Measurements from ENCODE around the gene NBR1. TPM values are rescaled to one million over a fixed set of nuclear protein-coding genes. Genes with fewer than 3 reads are reported as not detected.
"Not testable (repeated sequence)": the region's sequence is repeated elsewhere in the genome, so short reads cannot be mapped to it uniquely, and the experiment has no call there.

Gene NBR1
- total and polyA plus RNA-seq, 4 donors, result 18.2 to 74.6 (median 44.7) TPM

DNA sequence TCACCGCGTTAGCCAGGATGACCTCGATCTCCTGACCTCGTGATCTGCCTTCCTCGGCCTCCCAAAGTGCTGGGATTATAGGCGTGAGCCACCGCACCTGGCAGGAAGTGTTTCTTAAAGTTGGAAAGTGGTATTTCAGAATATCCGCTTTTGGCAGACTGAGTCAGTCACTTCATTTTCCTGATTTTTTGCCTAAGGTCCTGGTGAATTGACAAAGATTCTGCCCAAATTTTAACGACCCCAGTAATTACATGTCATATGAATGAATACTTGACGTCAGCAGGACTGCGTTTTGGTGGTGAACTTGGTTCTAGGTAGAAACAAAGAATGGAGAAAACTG is 41.4 kb upstream of the NBR1 start:
- H3K9ac ChIP-seq (ENCODE audit: low read depth in 1 of 2, low read length in 2 of 2), result no peak overlapping the region

GRCh38 chr17:43132117-43132516 is 38.9 kb upstream of the NBR1 start:
- H3K4me1 ChIP-seq (ENCODE audit: control insufficient read depth in 4 of 4, insufficient read depth in 4 of 4, low read length in 3 of 4), result peaks cover 6 to 41% (median 28%) of the 10 kb centered on the region in 4 donors
- no peaks in the 10 kb centered on the region for H3K9me3 ChIP-seq (ENCODE audit: control insufficient read depth in 4 of 4, low read length in 3 of 4)
- no peak for TF ChIP-seq HNF4G (IDR thresholded peaks at IDR 0.05)
- no peak for TF ChIP-seq TAF1 (conservative IDR thresholded peaks at IDR 0.05)
- TF ChIP-seq JUND (IDR thresholded peaks at IDR 0.05), result no peak
- no peak overlapping the region for H3K4me3 ChIP-seq (ENCODE audit: low read depth in 1 of 3, low read length in 3 of 3)
- H3K27ac ChIP-seq (ENCODE audit: low read depth in 1 of 2, low read length in 2 of 2), result no peak overlapping the region
- H3K27me3 ChIP-seq (ENCODE audit: control insufficient read depth in 4 of 4, insufficient read depth in 4 of 4, low read length in 3 of 4), result no peaks in the 10 kb centered on the region
- peaks cover 0 to 5% (median 3%) of the 10 kb centered on the region in 4 donors for H3K36me3 ChIP-seq (ENCODE audit: control insufficient read depth in 4 of 4, insufficient read depth in 3 of 4, low read depth in 1 of 4, low read length in 3 of 4)
- no peak overlapping the region for H3K9ac ChIP-seq (ENCODE audit: low read depth in 1 of 2, low read length in 2 of 2)
- 84% methylated on average over 2 of the region's 2 CpGs for WGBS
- DNase-seq (ENCODE audit: low spot score), result no peak

More for the DNA sequence above, 41.4 kb upstream of the NBR1 start:
- 76% methylated on average over 11 of the region's 11 CpGs for WGBS
- no peak for DNase-seq (ENCODE audit: low spot score)
- no peak for TF ChIP-seq TAF1 (conservative IDR thresholded peaks at IDR 0.05)
- TF ChIP-seq RXRA (IDR thresholded peaks at IDR 0.05), result no peak
- H3K4me3 ChIP-seq (ENCODE audit: low read depth in 1 of 3, low read length in 3 of 3), result no peak overlapping the region
- no peaks in the 10 kb centered on the region for H3K9me3 ChIP-seq (ENCODE audit: control insufficient read depth in 4 of 4, low read length in 3 of 4)
- peak overlapping the region; percentile 34 to 54 for H3K27ac ChIP-seq (ENCODE audit: low read depth in 1 of 2, low read length in 2 of 2)
- no peaks in the 10 kb centered on the region for H3K27me3 ChIP-seq (ENCODE audit: control insufficient read depth in 4 of 4, insufficient read depth in 4 of 4, low read length in 3 of 4)
- peaks cover 10 to 48% (median 35%) of the 10 kb centered on the region in 4 donors for H3K4me1 ChIP-seq (ENCODE audit: control insufficient read depth in 4 of 4, insufficient read depth in 4 of 4, low read length in 3 of 4)
- H3K36me3 ChIP-seq (ENCODE audit: control insufficient read depth in 4 of 4, insufficient read depth in 3 of 4, low read depth in 1 of 4, low read length in 3 of 4), result peaks cover 0 to 5% (median 3%) of the 10 kb centered on the region in 4 donors

DNA sequence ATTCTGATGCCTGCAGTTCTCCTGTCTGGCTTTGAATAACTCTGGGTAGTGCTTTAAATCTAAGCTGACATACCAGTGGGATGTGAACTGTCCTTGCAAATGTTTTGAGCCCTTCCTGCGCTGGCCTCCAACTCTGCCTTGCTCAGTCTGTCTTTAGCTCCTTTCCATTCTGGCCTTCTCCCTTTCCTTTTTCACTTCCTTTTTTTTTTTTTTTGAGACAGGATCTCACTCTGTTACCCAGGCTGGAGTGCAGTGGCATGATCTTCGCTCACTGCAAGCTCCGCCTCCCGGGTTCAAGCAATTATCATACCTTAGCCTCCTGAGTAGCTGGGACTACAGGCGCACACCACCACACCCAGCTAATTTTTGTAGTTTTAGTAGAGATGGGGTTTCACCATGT is 37.6 kb upstream of the NBR1 start:
- peaks cover 6 to 35% (median 27%) of the 10 kb centered on the region in 4 donors for H3K4me1 ChIP-seq (ENCODE audit: control insufficient read depth in 4 of 4, insufficient read depth in 4 of 4, low read length in 3 of 4)
- H3K9me3 ChIP-seq (ENCODE audit: control insufficient read depth in 4 of 4, low read length in 3 of 4); H3K4me3 ChIP-seq (ENCODE audit: low read depth in 1 of 3, low read length in 3 of 3); H3K36me3 ChIP-seq (ENCODE audit: control insufficient read depth in 4 of 4, insufficient read depth in 3 of 4, low read depth in 1 of 4, low read length in 3 of 4); H3K27me3 ChIP-seq (ENCODE audit: control insufficient read depth in 4 of 4, insufficient read depth in 4 of 4, low read length in 3 of 4); H3K27ac ChIP-seq (ENCODE audit: low read depth in 1 of 2, low read length in 2 of 2); DNase-seq (ENCODE audit: low spot score); H3K9ac ChIP-seq (ENCODE audit: low read depth in 1 of 2, low read length in 2 of 2): not testable (repeated sequence)
- 96% methylated on average over 5 of the region's 5 CpGs for WGBS

DNA sequence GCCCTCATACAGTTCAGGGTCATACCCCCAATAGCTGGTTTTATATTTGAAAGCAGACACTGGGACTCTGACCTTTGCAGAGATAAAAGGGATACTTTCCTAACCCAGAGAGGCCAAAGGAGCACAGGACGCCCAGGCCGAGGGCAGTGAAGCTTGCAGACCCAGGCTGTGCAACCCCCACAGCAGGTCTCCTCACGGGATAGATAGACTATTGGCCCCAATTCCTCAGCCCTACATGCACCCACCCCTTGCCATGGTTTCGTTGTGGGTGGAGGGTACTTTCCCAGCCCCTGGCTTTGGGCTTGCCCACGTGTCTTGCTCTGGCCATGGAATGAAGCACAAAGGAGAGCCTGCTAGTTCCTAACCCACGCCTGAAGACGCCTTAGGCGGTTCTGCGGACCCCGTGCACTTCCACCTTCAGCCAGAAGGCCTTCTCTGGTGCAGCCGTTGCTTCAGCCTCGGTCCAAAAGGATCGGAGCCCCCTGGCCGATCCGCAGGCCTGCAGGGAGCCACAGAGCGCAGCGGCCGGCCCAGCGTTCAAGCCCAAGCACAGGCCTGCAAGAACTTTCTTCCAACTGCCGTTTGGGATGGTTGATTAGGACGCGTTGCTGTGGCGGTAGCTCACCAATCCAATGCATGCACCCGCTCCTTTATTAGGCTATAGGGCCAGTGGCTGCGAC is 36.1 kb upstream of the NBR1 start:
- peak; percentile 40 for DNase-seq (ENCODE audit: low spot score)
- H3K27me3 ChIP-seq (ENCODE audit: control insufficient read depth in 4 of 4, insufficient read depth in 4 of 4, low read length in 3 of 4), result no peaks in the 10 kb centered on the region
- peaks cover 0 to 5% (median 2%) of the 10 kb centered on the region in 4 donors for H3K36me3 ChIP-seq (ENCODE audit: control insufficient read depth in 4 of 4, insufficient read depth in 3 of 4, low read depth in 1 of 4, low read length in 3 of 4)
- H3K4me1 ChIP-seq (ENCODE audit: control insufficient read depth in 4 of 4, insufficient read depth in 4 of 4, low read length in 3 of 4), result peaks cover 4 to 29% (median 26%) of the 10 kb centered on the region in 4 donors
- H3K27ac ChIP-seq (ENCODE audit: low read depth in 1 of 2, low read length in 2 of 2), result no peak overlapping the region
- H3K9me3 ChIP-seq (ENCODE audit: control insufficient read depth in 4 of 4, low read length in 3 of 4), result no peaks in the 10 kb centered on the region
- WGBS, result 84% methylated on average over 25 of the region's 25 CpGs
- H3K9ac ChIP-seq (ENCODE audit: low read depth in 1 of 2, low read length in 2 of 2), result no peak overlapping the region
- no peak overlapping the region for H3K4me3 ChIP-seq (ENCODE audit: low read depth in 1 of 3, low read length in 3 of 3)
- TF ChIP-seq HNF4G (IDR thresholded peaks at IDR 0.05) (peak; percentile 73), FOXA1 (IDR thresholded peaks at IDR 0.05) (peak; percentile 25), SP1 (IDR thresholded peaks at IDR 0.05) (peak; percentile 76), TAF1 (conservative IDR thresholded peaks at IDR 0.05) (no peak), CTCF (IDR thresholded peaks at IDR 0.05; ENCODE audit: low read depth, low read length, missing input control) (no peak), ZBTB33 (IDR thresholded peaks at IDR 0.05) (no peak), MAX (IDR thresholded peaks at IDR 0.05) (peak; percentile 33), HNF4A (conservative IDR thresholded peaks at IDR 0.05) (peak; percentile 93 to 94), RXRA (IDR thresholded peaks at IDR 0.05) (peak; percentile 86), ATF3 (IDR thresholded peaks at IDR 0.05) (no peak), RAD21 (IDR thresholded peaks at IDR 0.05) (peak; percentile 49 to 59), GABPA (IDR thresholded peaks at IDR 0.05 in 1 of 2, conservative IDR thresholded peaks at IDR 0.05 in 1 of 2) (peak in 1 of 2 donors; percentile 18), YY1 (IDR thresholded peaks at IDR 0.05) (peak; percentile 50), EGR1 (IDR thresholded peaks at IDR 0.05; ENCODE audit: low read depth in 2 of 2) (no peak), NR2F2 (IDR thresholded peaks at IDR 0.05) (peak; percentile 64), JUND (IDR thresholded peaks at IDR 0.05) (peak in 1 of 2 donors; percentile 19)

All from liver (tissue), 9 donors.